HG02973 (cell line): Measurements from ENCODE around the gene RHOT1.

Experiments
- ATAC-seq: cut with Tn5 transposase; IDR thresholded peaks from one replicate; pipeline ENCODE4 v1.9.1; 2021; ENCODE audit warnings: moderate library complexity; ENCODE audit not compliant: unreplicated experiment

Gene RHOT1

DNA sequence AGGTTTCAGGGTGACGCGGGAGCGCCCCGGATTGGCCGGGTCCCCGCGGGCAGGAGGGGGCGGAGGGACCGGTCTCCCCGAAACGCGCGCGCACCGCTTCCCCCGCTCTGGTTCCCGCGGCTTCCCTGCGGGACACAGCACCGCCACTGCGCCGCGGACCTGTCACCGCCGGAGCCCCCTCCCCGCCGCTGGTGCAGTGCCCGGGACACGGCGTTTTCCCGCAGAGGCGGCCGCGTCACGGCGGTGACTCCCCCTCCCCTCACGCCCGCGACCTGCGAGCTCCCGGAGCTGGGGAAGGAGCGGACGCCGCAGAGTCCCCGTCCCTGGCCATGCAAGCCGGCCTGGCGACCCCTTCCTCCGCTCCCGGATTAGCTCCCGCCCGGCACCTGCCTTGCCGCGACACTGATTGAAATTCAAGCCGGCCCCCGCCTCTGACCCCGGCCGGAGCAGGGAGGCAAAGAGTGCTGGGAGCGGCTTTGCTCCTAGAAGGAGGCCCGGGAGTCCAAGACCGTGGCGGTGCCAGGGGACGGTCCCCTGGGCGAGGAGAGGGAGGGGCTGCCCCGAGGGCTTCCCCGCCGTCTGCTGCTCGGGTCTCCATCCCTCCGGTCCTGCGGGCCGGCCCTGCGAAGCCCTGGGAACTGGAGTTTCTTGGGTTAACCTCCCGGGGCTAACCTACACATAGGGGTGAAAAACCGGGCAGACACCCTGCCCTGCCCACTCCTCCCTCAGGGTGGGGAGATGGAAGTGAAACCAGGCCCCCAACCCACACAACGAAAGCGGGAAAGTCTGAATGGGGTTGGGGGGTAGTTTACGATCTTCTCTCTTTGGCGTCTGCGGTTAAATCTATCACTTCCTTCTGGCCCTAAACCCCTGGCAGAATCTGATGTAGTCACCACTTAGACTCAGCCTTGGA lies 124.3 kb downstream of the RHOT1 start:
- ATAC-seq: no peak

DNA sequence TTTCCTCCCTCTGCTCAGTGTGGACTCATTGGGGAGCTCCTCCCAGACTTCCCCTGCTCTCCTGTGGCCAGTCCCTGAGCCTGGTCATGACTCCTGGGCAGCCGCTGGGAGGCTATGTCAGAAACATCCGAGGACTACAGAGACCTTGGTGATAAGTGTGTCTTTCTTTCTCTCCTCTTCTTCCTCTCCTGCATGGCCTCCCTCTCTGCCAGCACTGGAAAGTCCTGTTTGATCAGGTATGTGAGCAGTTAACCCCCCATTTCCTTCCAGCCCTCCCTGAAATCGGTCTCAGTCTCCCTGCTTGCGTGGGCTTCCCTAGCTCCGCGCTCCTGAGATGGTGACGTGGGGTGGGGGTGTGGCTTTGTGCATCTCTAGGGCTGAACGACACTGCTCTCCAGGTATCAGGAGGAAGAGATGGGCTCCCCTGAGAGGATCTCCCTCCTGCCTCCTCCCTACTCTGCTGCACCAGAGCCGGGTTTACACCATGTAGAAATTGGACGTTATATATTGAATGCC lies 125.4 kb downstream of the RHOT1 start:
- ATAC-seq: no peak

GRCh38 chr17:32268734-32269288 lies 126.5 kb downstream of the RHOT1 start:
- no peak for ATAC-seq

GRCh38 chr17:32269377-32269776 lies 127.1 kb downstream of the RHOT1 start:
- no peak for ATAC-seq

GRCh38 chr17:32271844-32272243 lies 129.5 kb downstream of the RHOT1 start:
- no peak for ATAC-seq

GRCh38 chr17:32274101-32274500 lies 131.8 kb downstream of the RHOT1 start:
- ATAC-seq: no peak

DNA sequence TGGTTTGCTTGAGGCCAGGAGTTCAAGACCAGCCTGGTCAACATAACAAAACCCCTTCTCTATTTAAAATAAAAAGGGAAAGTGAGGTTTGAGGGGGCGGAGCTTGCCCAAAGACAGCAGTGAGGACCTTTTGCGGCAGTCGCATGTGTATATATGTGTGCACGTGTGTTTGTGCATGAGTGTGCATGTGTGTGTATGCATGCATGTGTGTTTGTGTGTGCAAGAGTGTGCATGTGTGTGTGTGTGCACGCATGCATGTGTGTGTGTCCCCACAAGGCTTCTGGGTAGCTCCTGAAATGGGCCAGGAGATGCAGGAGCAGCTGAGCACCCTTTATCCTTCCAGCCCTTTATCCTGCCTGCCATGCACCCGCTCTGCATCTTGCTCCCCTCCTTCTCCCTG lies 132.3 kb downstream of the RHOT1 start:
- ATAC-seq: no peak
